ENCODE data around the gene ZNF775.

ZNF775 gene

DNA sequence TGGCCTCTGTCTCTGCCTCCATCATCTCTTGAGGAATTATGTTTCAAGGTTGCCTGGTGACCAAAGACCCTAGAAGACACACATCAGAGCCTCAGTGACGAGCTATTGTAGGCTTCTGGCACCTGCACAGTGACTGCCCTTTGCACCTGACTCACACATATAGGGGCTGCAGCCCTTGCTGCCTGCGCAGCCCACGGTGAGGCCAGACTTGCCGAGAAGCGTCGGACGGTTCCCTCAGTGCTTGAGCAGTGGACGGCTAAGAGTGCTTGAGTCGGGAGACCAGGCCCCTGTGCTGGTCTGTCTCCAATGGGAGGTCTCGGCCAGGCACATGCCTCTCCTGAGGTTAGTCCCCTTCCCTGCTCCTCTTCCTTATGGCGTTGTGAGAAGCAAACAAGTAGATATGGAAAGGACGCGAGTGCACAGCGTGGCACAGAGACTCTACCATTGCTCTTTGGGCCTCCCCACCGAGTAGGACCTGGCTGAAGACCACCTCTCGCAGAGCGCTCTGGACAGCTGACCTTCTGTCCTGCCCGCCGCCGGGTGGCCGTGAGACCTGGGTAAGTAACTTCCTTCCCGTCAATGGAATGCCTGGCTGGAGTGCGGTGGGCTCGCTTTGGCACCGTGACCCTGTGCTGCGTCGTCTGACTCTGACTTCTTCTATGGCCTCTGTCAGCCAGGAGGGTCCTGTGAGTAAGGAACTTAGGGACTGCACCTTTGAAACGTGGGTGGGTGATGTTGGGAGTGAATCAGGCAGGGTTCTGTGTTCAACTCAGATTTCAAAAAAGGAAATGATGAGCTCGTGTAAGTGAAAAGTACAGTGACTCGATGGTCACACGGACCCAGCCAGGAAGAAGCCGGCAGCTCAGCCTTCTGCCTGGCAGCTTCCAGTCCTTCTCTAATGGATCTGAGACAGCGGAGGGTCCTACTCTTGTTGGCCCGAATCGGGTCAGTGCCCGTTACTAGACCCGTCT is 33.7 kb downstream of the ZNF775 start:
- no peak for DNase-seq (ENCODE audit: low read depth)

GRCh38 chr7:150413640-150414081 is 34.5 kb downstream of the ZNF775 start:
- DNase-seq (ENCODE audit: low read depth) = no peak

- DNase-seq (ENCODE audit: low read depth) = no peak
Measured at GRCh38 chr7:150415161-150416153, 36.3 kb downstream of the ZNF775 start.

GRCh38 chr7:150417239-150417638 is 38.1 kb downstream of the ZNF775 start:
- no peak for DNase-seq (ENCODE audit: low read depth)

GRCh38 chr7:150417863-150418262 is 38.7 kb downstream of the ZNF775 start:
- no peak for DNase-seq (ENCODE audit: low read depth)

DNA sequence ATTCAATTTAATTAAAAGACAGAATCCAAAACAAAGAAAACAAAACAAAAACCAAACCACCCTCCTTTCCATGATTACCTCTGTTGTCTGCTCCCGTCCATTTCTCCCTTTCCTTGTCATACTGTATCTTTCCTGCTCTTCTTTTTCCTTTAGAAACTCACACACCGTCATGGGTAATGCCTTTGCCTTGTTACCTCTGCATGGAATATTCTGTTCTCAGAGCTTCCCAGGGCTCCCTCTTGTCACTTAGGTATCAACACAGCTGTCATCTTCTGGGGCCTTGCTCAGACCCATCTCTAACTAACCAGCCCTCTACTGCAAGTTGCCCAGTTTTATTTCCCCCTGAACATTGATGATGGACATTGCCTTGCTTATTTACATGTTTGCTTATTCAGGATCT is 41.1 kb downstream of the ZNF775 start:
- no peak for DNase-seq (ENCODE audit: low read depth)

- DNase-seq (ENCODE audit: low read depth) = peak; percentile 82
Measured at GRCh38 chr7:150420987-150421674, 42.0 kb downstream of the ZNF775 start.

GRCh38 chr7:150421831-150422230 is 42.7 kb downstream of the ZNF775 start:
- DNase-seq (ENCODE audit: low read depth) = no peak

GRCh38 chr7:150425670-150426069 is 46.5 kb downstream of the ZNF775 start:
- no peak for DNase-seq (ENCODE audit: low read depth)

DNA sequence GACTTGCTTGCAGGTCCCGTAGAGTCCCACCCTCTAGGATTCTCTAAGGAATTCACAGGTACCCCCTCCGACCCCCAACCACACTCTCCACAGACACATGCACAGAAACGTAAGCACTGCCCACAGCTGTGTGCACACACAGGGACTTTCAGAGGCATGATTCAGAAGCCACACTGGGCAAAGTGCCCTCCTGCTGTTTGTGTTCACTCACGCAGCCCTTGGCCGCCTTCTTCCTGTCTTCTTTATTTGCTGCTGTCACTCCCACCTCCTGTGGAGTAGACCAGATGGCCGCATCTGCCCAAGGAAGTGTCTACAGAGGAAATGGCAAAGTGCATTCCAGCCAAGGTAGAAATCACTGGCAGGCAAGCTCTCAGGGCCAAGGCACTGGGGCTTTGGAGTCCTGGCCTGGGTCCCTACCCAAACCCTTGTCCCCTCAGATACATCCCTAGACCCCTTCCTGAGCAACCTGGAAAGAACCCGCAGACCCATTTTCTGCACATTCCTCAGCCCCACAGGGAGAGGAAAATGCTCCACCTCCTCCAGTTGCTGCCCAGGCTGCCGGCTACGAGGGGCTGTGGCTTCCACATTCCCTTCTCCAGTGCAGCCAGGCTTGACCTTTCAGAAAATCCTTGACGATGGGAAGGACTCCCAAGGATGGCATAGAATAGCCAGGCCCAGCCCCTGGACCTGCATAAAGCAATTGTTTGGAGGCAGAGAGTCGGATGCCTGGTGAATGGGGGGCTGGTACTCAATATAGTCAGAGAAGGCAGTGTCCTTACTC is 49.7 kb downstream of the ZNF775 start:
- no peak for DNase-seq (ENCODE audit: low read depth)

DNA sequence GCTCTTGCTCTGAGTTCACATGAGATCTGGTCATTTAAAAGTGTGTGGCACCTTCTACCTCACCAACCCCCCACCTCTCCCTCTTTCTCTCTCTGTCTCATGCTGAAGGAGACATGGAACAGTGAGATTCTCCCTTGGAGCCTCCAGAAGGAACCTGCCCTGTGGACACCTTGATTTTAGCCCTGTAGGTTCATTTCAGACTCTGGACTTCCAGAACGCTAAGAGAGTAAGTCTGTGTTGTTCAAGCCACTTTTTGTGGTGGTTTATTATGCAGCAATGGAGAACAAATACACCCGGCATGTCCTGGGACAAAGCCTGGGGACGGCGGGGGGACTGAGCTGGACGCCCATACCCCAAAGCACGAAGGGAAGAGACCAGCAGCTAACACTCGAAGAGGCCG is 50.6 kb downstream of the ZNF775 start:
- DNase-seq (ENCODE audit: low read depth) = no peak

- no peak for DNase-seq (ENCODE audit: low read depth)
Measured at GRCh38 chr7:150430465-150431085, 51.4 kb downstream of the ZNF775 start.

DNA sequence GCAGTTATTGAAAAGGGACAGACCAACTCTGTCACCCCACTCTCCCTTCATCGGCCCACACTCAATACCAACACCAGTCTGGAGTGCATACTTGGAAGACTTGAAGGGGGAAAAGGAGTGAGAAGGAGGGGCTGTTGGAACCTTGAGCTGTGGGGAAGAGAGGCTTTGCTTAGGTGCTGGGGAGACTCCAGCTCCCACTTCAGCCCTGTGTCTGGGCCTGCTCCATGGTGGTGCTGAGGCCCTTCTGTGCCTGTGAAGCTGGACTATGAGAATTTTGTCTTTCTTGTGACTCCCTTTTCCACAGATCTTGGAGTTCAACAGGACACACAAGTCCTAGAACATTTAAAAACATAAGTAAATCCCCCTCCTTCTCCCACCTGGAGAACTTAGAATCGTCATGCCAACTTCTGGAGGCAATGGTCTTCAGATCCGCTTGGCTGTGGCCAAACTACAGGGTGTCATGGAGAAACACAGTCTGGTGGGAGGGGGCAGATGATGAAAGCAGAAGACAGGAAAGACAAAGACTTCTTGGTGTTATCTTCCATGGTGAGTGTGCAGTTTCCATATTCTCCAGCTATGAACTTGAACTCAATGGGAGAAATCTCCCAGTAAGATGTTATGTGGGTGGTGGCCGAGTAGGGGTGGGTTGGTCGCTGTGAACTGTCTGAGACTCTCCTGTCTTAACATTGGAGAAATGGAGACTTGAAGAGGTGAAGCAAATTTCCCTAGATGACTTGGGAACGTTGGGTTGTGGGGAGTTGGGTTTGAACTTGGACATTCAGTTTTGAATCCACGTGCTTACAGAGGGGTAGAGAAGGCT is 52.9 kb downstream of the ZNF775 start:
- no peak for DNase-seq (ENCODE audit: low read depth)

DNA sequence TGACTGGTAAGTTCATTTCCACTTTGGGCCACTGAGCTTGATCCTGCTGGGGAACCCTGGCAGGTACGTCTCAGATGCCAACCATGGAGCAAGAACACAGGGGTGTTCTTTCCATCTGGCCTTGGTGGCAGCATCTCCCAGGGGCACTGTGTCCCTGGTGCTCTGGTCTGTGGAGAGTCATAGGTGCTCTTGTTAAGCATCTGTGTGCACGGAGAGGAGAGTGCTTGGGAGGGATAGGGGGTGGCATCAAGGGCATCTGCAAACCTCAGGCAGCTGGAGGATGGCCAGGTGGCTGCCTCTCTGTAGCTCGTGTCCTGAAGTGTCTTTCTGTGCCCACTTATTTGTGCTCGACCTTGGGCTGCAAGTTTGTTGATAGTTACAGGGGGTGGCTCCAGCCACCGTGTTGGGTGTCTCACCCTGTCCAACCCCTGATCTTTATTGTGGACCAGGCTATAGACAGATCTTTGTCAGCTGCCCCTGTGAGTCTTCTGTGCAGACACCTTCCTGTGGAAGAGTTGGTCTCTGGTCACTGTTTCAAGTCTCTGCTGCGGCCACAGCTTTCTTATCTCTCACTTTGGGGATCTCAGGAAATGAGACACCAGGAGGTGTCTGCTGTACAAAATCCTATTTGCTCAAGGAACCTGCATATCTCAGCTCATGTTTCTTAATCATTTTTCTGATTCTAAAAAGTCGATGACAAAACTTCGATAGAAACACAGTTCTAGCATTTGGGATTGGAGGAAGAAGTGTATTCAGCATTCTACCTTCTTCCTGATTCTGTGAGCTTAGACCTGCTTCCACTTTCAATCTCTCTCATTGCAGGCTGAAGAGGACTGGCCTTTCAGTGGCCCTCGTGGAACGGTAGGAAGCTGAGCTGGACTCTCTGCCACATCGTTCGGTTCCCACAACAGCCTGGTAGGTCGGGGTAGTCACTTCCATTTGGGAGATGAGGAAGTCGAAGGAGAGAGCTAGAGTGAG is 54.1 kb downstream of the ZNF775 start:
- no peak for DNase-seq (ENCODE audit: low read depth)

GRCh38 chr7:150434240-150434639 is 55.1 kb downstream of the ZNF775 start:
- no peak for DNase-seq (ENCODE audit: low read depth)

DNA sequence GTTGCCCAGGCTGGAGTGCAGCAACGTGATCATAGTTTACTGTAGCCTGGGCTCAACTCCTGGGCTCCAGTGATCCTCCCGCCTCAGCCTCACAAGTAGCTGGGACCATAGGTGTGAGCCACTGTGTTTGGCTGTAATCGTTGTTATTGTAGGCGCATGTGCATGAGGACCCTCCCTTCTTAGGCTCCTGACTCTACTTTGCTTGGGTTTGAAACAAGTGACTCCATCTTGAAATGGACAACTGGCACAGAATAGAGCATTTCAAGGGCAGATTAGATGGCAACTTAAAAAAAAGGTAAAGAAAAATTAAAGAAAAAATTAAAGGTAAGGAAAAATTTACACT is 55.9 kb downstream of the ZNF775 start:
- no peak for DNase-seq (ENCODE audit: low read depth)

DNA sequence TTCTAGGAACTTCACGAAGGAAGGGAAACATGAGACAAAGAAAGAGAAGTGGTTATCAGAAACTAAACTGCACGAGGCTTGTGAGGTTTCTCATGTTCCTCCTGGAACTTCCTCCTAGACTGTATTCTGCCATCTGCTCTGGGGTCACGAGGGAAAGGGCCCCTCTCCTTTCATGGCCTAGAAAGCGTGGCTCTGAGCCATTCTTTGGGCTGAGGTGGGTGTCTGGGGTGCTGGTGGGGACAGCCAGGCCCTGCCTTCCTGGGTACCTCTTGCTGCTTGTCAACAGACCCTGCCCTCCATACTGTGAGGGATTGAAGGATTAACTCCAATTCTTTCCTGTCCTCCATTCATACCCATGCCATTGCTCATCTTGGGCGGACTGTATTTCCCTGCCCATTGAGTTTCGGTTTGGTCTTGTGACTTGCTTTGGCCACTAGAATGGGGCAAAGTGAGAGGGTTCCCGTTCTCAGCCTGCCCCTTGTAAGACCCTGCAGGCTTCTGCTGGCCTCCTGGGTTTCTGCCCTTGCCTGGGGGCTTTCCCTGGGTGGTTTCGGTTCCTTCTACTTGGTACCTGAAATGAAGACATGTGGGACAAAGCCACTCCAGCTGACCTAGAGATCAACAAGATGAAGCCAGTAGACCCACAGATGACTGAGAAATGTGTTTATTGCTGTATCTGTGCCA is 56.4 kb downstream of the ZNF775 start:
- no peak for DNase-seq (ENCODE audit: low read depth)

DNA sequence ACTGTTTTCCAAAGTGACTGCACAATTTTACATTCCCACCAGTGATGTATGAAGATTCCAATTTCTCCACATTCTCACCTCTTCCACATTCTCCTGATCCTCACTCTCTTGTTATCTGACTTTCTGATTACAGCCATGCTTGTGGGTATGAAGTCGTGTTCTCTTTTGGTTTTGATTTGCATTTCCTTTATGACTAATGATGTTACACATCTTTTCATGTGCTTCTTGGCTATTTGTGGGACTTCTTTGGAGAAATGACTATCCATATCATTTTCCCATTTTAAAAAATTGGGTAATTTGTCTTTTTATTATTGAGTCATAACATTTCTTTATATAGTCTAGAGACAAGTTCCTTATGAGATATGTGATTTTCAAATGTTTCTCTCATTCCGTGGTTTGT is 60.8 kb downstream of the ZNF775 start:
- DNase-seq (ENCODE audit: low read depth) = no peak
